ENCODE results near the gene DPP6.

The DPP6 gene

DNA sequence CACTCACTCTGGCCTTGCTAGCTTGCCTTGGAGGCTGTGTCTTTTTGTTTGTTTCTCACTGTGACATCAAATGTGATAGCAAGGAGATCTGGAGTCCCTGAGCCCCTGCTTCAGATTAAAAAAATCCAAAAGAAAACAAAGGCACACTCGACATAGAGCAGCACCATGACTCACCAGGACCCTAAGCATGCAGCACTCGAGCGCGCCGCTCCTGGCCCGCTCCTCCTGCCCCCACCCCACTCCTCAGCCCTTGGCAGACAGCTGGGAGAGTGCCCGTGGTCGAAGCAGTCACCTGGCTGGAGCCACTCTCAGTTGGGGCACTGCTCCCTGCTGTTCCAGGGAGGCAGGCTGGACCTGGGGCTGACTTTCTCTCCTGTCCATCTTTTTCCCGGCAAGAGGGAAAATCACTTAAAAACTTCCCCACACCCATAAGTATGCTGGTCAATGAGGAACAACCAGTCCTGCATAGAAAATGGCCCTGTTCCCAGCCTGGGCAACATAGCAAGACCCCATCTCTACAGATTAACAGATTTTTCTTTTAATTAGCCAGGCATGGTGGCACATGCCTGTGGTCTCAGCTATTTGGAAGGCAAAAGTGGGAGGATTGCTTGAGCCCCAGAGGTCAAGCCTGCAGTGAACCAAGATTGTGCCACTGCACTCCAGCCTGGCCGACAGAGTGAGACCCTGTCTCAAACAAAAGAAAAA lies 822.4 kb downstream of the DPP6 start:
- Histone ChIP-seq H3K4me3 (ENCODE audit: low read length, poor library complexity, severe bottlenecking) (no peak overlapping the region), H3K9me2 (replicated peaks; ENCODE audit: low read depth, low read length) (no peaks in the 10 kb centered on the region), H3K27me3 (ENCODE audit: insufficient read depth, low read length, poor library complexity, severe bottlenecking) (no peaks in the 10 kb centered on the region), H3K9ac (ENCODE audit: low read depth, low read length, poor library complexity, severe bottlenecking) (no peak overlapping the region), H3K79me2 (ENCODE audit: insufficient read depth, low read length) (no peaks in the 10 kb centered on the region), H2AFZ (ENCODE audit: low read length) (no peak overlapping the region), H3K4me2 (ENCODE audit: low read depth, low read length, poor library complexity, severe bottlenecking) (no peak overlapping the region), H4K20me1 (ENCODE audit: insufficient read depth, low read length, poor library complexity, severe bottlenecking) (no peaks in the 10 kb centered on the region), H3K4me1 (ENCODE audit: insufficient read depth, low read length, poor library complexity, severe bottlenecking) (no peaks in the 10 kb centered on the region), H3K9me3 (ENCODE audit: insufficient read depth, low read depth, low read length) (no peaks in the 10 kb centered on the region), H3K36me3 (ENCODE audit: insufficient read depth, low read length) (no peaks in the 10 kb centered on the region), H3F3A (ENCODE audit: low read depth) (no peaks in the 10 kb centered on the region)
- TF ChIP-seq EZH2phosphoT487 (IDR thresholded peaks at IDR 0.05; ENCODE audit: borderline replicate concordance) = no peak
- TF ChIP-seq, protein P1, sequence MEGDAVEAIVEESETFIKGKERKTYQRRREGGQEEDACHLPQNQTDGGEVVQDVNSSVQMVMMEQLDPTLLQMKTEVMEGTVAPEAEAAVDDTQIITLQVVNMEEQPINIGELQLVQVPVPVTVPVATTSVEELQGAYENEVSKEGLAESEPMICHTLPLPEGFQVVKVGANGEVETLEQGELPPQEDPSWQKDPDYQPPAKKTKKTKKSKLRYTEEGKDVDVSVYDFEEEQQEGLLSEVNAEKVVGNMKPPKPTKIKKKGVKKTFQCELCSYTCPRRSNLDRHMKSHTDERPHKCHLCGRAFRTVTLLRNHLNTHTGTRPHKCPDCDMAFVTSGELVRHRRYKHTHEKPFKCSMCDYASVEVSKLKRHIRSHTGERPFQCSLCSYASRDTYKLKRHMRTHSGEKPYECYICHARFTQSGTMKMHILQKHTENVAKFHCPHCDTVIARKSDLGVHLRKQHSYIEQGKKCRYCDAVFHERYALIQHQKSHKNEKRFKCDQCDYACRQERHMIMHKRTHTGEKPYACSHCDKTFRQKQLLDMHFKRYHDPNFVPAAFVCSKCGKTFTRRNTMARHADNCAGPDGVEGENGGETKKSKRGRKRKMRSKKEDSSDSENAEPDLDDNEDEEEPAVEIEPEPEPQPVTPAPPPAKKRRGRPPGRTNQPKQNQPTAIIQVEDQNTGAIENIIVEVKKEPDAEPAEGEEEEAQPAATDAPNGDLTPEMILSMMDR (conservative IDR thresholded peaks at IDR 0.05; ENCODE audit: low read length) = no peak

DNA sequence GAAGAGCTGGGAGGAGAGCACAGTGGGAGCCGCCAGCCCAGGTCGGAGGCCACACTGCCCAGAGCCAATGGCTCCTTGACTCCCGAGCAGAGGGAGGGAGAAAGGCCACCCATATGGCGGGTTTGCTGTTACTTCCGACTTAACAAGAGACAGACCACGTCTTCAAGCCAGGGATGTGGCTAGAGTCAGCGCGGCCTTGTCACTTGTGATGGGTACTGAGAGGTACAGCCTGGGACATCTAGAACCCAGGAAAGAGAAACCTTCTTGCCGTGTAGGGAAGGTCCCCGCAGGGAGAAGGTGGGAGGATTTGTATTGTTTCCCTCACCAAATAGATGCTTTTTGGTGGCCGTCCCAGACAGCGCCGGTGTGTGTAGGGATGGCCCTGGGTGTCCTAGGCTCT lies 823.1 kb downstream of the DPP6 start:
- Histone ChIP-seq H3K9me3 (ENCODE audit: insufficient read depth, low read depth, low read length) (no peaks in the 10 kb centered on the region), H2AFZ (ENCODE audit: low read length) (no peak overlapping the region), H3K36me3 (ENCODE audit: insufficient read depth, low read length) (no peaks in the 10 kb centered on the region), H3K9ac (ENCODE audit: low read depth, low read length, poor library complexity, severe bottlenecking) (no peak overlapping the region), H3K4me2 (ENCODE audit: low read depth, low read length, poor library complexity, severe bottlenecking) (no peak overlapping the region), H3K27me3 (ENCODE audit: insufficient read depth, low read length, poor library complexity, severe bottlenecking) (no peaks in the 10 kb centered on the region), H3K9me2 (replicated peaks; ENCODE audit: low read depth, low read length) (no peaks in the 10 kb centered on the region), H4K20me1 (ENCODE audit: insufficient read depth, low read length, poor library complexity, severe bottlenecking) (no peaks in the 10 kb centered on the region), H3K4me1 (ENCODE audit: insufficient read depth, low read length, poor library complexity, severe bottlenecking) (no peaks in the 10 kb centered on the region), H3F3A (ENCODE audit: low read depth) (no peaks in the 10 kb centered on the region), H3K79me2 (ENCODE audit: insufficient read depth, low read length) (no peaks in the 10 kb centered on the region), H3K4me3 (ENCODE audit: low read length, poor library complexity, severe bottlenecking) (no peak overlapping the region)
- no peak for TF ChIP-seq EZH2phosphoT487 (IDR thresholded peaks at IDR 0.05; ENCODE audit: borderline replicate concordance)
- TF ChIP-seq, protein P1 (conservative IDR thresholded peaks at IDR 0.05; ENCODE audit: low read length) = no peak

DNA sequence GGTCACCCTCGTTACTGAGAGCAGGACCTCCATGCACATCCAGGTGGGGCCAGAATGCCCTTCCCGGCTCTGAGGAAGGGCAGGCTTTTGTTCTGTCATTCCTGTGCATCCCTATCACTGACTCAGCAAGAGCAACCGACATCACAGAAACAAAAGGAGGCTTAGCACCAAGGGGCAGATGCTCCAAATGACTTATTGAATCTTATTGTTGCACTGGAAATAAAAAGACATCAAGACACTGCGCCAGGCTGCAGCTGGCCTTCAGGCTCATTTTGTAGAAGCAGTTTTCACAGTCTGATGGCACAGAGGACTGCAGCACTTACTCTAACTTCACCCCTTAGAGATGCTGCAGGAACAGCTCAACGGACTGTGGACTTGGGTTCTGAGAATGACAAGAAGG lies 824.3 kb downstream of the DPP6 start:
- no peak overlapping the region for H3K4me3 ChIP-seq (ENCODE audit: low read length, poor library complexity, severe bottlenecking)
- no peak overlapping the region for H2AFZ ChIP-seq (ENCODE audit: low read length)
- no peaks in the 10 kb centered on the region for H3K9me3 ChIP-seq (ENCODE audit: insufficient read depth, low read depth, low read length)
- H3F3A ChIP-seq (ENCODE audit: low read depth) = no peaks in the 10 kb centered on the region
- TF ChIP-seq EZH2phosphoT487 (IDR thresholded peaks at IDR 0.05; ENCODE audit: borderline replicate concordance) = no peak
- TF ChIP-seq, protein P1 (conservative IDR thresholded peaks at IDR 0.05; ENCODE audit: low read length) = no peak
- H4K20me1 ChIP-seq (ENCODE audit: insufficient read depth, low read length, poor library complexity, severe bottlenecking) = no peaks in the 10 kb centered on the region
- H3K9me2 ChIP-seq (replicated peaks; ENCODE audit: low read depth, low read length) = no peaks in the 10 kb centered on the region
- H3K27me3 ChIP-seq (ENCODE audit: insufficient read depth, low read length, poor library complexity, severe bottlenecking) = no peaks in the 10 kb centered on the region
- H3K4me1 ChIP-seq (ENCODE audit: insufficient read depth, low read length, poor library complexity, severe bottlenecking) = no peaks in the 10 kb centered on the region
- no peaks in the 10 kb centered on the region for H3K36me3 ChIP-seq (ENCODE audit: insufficient read depth, low read length)
- H3K79me2 ChIP-seq (ENCODE audit: insufficient read depth, low read length) = no peaks in the 10 kb centered on the region
- no peak overlapping the region for H3K4me2 ChIP-seq (ENCODE audit: low read depth, low read length, poor library complexity, severe bottlenecking)
- H3K9ac ChIP-seq (ENCODE audit: low read depth, low read length, poor library complexity, severe bottlenecking) = no peak overlapping the region

All from Loucy (cell line).